SK-N-MC (cell line): Measurements from ENCODE around the gene CD46.

Experiments
- EZH2 ChIP-seq: fragments of 200-600 bp; sonication (generic); IDR thresholded peaks from one replicate; pipeline ENCODE4 v1.6.1; 2017; ENCODE audit warnings: antibody characterized with exemption
- POLR2AphosphoS5 ChIP-seq: IDR thresholded peaks from 2 replicates; pipeline ENCODE4 v1.6.1; 2012; ENCODE audit warnings: mild to moderate bottlenecking, low read depth, low read length, borderline replicate concordance

DNA sequence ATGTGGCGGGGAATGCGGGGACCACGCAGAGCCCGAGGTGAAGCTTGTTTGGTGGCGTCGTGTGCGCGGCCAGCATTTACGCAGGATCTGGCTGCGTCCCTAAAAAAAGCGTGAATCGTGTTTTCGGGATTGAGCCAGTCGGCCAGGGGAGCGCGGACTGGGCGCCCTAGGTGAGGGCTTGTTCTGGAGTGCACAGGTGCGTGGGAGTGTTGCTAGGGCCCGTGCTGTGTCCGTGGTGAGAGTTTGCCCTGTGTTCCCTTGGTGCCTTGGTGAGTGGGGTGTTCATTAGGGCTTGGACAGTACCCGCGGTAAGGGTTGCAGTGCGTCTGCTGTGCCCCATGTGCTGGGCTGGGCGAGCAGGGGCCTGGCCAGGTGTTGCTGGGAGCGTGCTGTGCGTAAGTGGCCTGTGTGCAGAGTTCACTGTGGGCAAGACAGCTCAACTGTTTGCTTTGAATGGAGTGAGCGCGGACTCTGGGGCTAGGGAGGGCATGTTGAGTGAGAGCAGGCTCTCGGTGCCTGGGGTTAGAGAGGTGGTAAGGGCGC, 673 bp downstream of the CD46 start:
- no peak for TF ChIP-seq POLR2AphosphoS5
- no peak for TF ChIP-seq EZH2
